Sigmoid colon (tissue), 4 donors: Measurements from ENCODE around the gene MMP12.
A peak's percentile ranks its signal among the peaks of the same experiment; 100 is the strongest.

Experiments
- EP300 ChIP-seq, 4 donors: sonication (generic); formaldehyde crosslinking; IDR thresholded peaks; one replicate each; pipeline ENCODE4 v1.6.1; 2017; ENCODE audit warnings: antibody characterized with exemption in 4 of 4
- POLR2A ChIP-seq, 2 donors: fragments of 450-650 bp; IDR thresholded peaks; one replicate each; pipeline ENCODE4 v1.6.1; 2016; ENCODE audit warnings: antibody characterized with exemption in 2 of 2, mild to moderate bottlenecking in 2 of 2, moderate library complexity in 2 of 2
- POLR2AphosphoS5 ChIP-seq, 4 donors: sonication (generic); formaldehyde crosslinking; IDR thresholded peaks; one replicate each; pipeline ENCODE4 v1.6.1; 2017; ENCODE audit warnings: antibody characterized with exemption in 4 of 4
- TF ChIP-seq, protein P1 (sequence below), 4 experiments: fragments of 450-650 bp in 3 of 4; fragments of 200-600 bp in 1 of 4; IDR thresholded peaks; one replicate each; pipeline ENCODE4 v1.5.1; 2016 to 2019; ENCODE audit warnings: antibody characterized with exemption in 4 of 4, mild to moderate bottlenecking in 3 of 4, moderate library complexity in 2 of 4

DNA sequence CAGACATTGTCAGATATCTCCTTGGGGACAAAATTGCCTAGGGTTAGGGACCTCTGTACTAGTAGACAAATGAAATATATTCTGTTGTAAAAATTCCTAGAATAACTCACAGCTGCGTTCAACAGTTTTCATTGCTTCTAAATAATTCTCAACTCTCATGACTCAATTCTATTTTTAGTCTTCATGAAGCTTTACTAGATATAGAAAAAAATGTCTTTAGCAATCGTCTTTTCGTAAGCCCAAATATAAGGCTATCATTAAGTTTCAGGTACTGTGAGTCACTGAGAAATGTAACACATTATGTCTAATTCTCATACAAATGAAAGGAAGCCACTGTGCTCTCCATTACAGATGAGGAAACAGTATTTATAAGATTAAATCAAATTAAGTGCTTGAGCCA is 6.4 kb downstream of the MMP12 start:
- TF ChIP-seq, protein P1, sequence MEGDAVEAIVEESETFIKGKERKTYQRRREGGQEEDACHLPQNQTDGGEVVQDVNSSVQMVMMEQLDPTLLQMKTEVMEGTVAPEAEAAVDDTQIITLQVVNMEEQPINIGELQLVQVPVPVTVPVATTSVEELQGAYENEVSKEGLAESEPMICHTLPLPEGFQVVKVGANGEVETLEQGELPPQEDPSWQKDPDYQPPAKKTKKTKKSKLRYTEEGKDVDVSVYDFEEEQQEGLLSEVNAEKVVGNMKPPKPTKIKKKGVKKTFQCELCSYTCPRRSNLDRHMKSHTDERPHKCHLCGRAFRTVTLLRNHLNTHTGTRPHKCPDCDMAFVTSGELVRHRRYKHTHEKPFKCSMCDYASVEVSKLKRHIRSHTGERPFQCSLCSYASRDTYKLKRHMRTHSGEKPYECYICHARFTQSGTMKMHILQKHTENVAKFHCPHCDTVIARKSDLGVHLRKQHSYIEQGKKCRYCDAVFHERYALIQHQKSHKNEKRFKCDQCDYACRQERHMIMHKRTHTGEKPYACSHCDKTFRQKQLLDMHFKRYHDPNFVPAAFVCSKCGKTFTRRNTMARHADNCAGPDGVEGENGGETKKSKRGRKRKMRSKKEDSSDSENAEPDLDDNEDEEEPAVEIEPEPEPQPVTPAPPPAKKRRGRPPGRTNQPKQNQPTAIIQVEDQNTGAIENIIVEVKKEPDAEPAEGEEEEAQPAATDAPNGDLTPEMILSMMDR (IDR thresholded peaks at IDR 0.05): no peak
- TF ChIP-seq POLR2A (IDR thresholded peaks at IDR 0.05) (no peak), EP300 (IDR thresholded peaks at IDR 0.05) (no peak), POLR2AphosphoS5 (IDR thresholded peaks at IDR 0.05) (peak in 1 of 4 donors; percentile 26)
